Adrenal gland (tissue), 5 donors: ENCODE data around the gene SBK1.

Source experiments
- POLR2A ChIP-seq, 2 donors: fragments of 450-650 bp; IDR thresholded peaks; one replicate each; pipeline ENCODE4 v1.6.1; 2017; ENCODE audit warnings: antibody characterized with exemption in 2 of 2, mild to moderate bottlenecking in 2 of 2, moderate library complexity in 1 of 2
- TF ChIP-seq, protein P1 (sequence below), 6 experiments: fragments of 450-650 bp in 4 of 6; fragments of 200-600 bp in 2 of 6; sonication (generic) in 1 of 6; IDR thresholded peaks; 1 replicate in 5 of 6; 2 replicates in 1 of 6; pipeline versions ENCODE4 v1.5.1 to v1.8.0; 2016 to 2021; ENCODE audit warnings: antibody characterized with exemption in 6 of 6, mild to moderate bottlenecking in 2 of 6, moderate library complexity in 1 of 6
- donor health status: DM: no; HTN: no; CAD: no.

DNA sequence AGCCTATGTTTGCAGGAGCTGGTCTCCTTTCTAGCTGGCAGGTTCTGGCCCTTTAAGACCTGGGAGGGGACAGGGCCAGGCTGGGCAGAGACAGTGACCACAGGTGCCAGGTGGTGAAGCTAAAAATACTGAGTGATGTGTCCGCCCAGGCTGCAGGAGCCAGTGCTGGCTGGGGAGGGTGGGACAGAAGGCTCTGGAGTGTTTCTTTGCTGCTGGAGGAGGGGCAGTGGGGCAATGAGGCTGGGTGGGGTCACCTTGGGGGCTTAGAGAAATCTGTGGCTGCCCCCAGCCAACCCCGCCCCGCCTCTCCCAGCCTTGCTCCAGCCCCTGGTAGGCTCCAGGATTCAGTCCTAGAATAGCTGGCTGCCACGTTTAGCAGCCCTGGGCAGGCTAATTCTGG, 30.4 kb upstream of the SBK1 start:
- TF ChIP-seq, protein P1, sequence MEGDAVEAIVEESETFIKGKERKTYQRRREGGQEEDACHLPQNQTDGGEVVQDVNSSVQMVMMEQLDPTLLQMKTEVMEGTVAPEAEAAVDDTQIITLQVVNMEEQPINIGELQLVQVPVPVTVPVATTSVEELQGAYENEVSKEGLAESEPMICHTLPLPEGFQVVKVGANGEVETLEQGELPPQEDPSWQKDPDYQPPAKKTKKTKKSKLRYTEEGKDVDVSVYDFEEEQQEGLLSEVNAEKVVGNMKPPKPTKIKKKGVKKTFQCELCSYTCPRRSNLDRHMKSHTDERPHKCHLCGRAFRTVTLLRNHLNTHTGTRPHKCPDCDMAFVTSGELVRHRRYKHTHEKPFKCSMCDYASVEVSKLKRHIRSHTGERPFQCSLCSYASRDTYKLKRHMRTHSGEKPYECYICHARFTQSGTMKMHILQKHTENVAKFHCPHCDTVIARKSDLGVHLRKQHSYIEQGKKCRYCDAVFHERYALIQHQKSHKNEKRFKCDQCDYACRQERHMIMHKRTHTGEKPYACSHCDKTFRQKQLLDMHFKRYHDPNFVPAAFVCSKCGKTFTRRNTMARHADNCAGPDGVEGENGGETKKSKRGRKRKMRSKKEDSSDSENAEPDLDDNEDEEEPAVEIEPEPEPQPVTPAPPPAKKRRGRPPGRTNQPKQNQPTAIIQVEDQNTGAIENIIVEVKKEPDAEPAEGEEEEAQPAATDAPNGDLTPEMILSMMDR (IDR thresholded peaks at IDR 0.05) = no peak
- TF ChIP-seq POLR2A (IDR thresholded peaks at IDR 0.05) = no peak
